Neutrophil (primary cell): ENCODE measurements around the gene GLRX5.

Experiments
- H3K27ac ChIP-seq: fragments of 200-600 bp; sonication (generic); 2 replicates; pipeline ENCODE4 v1.5.1; 2016; ENCODE audit warnings: mild to moderate bottlenecking, moderate library complexity
- H3K27me3 ChIP-seq: fragments of 200-600 bp; sonication (generic); 2 replicates; pipeline ENCODE4 v1.6.0; 2016; ENCODE audit warnings: mild to moderate bottlenecking
- H3K36me3 ChIP-seq: fragments of 200-600 bp; sonication (generic); 2 replicates; pipeline ENCODE4 v1.5.1; 2017
- H3K4me1 ChIP-seq, 2 experiments: fragments of 200-600 bp in 1 of 2; sonication (generic) in 1 of 2; 1 replicate in 1 of 2; 2 replicates in 1 of 2; pipeline versions ENCODE4 v1.5.1 to v1.6.1; 2013 to 2016; ENCODE audit warnings: low read depth in 1 of 2, low read length in 1 of 2, mild to moderate bottlenecking in 1 of 2, moderate library complexity in 1 of 2; ENCODE audit not compliant: control insufficient read depth in 1 of 2, insufficient read depth in 1 of 2
- H3K4me3 ChIP-seq, 2 experiments: fragments of 200-600 bp in 1 of 2; sonication (generic) in 1 of 2; 1 replicate in 1 of 2; 2 replicates in 1 of 2; pipeline ENCODE4 v1.5.1; 2013 to 2016; ENCODE audit warnings: low read depth in 1 of 2, low read length in 1 of 2, mild to moderate bottlenecking in 1 of 2, moderate library complexity in 1 of 2
- H3K9me3 ChIP-seq: fragments of 200-600 bp; sonication (generic); 2 replicates; pipeline ENCODE4 v1.5.1; 2016
- CTCF ChIP-seq: fragments of 200-600 bp; sonication (generic); IDR thresholded peaks from 2 replicates; pipeline ENCODE4 v1.5.1; 2016; ENCODE audit warnings: antibody characterized with exemption

The GLRX5 gene

GRCh38 chr14:95545515-95546168, 10.8 kb downstream of the GLRX5 start:
- Histone ChIP-seq H3K36me3 (peaks cover 11% of the 10 kb centered on the region), H3K9me3 (no peaks in the 10 kb centered on the region), H3K27me3 (no peaks in the 10 kb centered on the region), H3K27ac (no peak overlapping the region), H3K4me3 (no peak overlapping the region), H3K4me1 (no peaks in the 10 kb centered on the region)
- no peak for TF ChIP-seq CTCF

- Histone ChIP-seq H3K27ac (no peak overlapping the region), H3K27me3 (no peaks in the 10 kb centered on the region), H3K36me3 (peaks cover 11% of the 10 kb centered on the region), H3K9me3 (no peaks in the 10 kb centered on the region), H3K4me3 (no peak overlapping the region), H3K4me1 (no peaks in the 10 kb centered on the region)
- no peak for TF ChIP-seq CTCF
Measured at GRCh38 chr14:95547272-95547625, 12.4 kb downstream of the GLRX5 start.

GRCh38 chr14:95547626-95548327, 12.9 kb downstream of the GLRX5 start:
- Histone ChIP-seq H3K27ac (no peak overlapping the region), H3K4me1 (no peaks in the 10 kb centered on the region), H3K9me3 (no peaks in the 10 kb centered on the region), H3K36me3 (peaks cover 11% of the 10 kb centered on the region), H3K4me3 (no peak overlapping the region), H3K27me3 (no peaks in the 10 kb centered on the region)
- TF ChIP-seq CTCF = no peak

- Histone ChIP-seq H3K4me1 (no peaks in the 10 kb centered on the region), H3K27me3 (no peaks in the 10 kb centered on the region), H3K27ac (no peak overlapping the region), H3K36me3 (peaks cover 11% of the 10 kb centered on the region), H3K9me3 (no peaks in the 10 kb centered on the region), H3K4me3 (no peak overlapping the region)
- TF ChIP-seq CTCF = no peak
Measured at GRCh38 chr14:95548328-95548929, 13.6 kb downstream of the GLRX5 start.

GRCh38 chr14:95549656-95550585, 15.1 kb downstream of the GLRX5 start:
- Histone ChIP-seq H3K27me3 (no peaks in the 10 kb centered on the region), H3K27ac (no peak overlapping the region), H3K4me3 (no peak overlapping the region), H3K36me3 (peaks cover 1% of the 10 kb centered on the region), H3K9me3 (no peaks in the 10 kb centered on the region), H3K4me1 (no peaks in the 10 kb centered on the region)
- no peak for TF ChIP-seq CTCF
